ENCODE measurements around the gene RAB31.

Gene RAB31

DNA sequence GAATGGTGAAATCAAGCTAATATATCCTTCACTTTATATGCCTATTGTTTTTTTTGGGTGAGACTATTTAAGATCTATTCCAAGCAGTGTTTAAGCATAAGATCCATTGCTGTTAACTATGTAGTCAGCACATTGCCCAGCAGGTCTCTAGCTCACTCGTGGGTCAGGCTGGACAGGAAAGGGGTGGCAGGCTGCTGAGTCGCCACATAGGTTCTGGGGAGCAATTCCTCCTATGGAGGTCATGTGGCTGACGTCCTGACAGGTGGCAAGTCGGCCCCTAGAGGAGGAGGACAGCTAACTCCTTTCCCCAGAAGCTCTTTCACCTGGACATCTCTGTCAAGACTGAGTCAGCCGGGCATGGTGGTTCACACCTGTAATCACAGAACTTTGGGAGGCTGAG, 13.9 kb upstream of the RAB31 start:
- no peak for DNase-seq

DNA sequence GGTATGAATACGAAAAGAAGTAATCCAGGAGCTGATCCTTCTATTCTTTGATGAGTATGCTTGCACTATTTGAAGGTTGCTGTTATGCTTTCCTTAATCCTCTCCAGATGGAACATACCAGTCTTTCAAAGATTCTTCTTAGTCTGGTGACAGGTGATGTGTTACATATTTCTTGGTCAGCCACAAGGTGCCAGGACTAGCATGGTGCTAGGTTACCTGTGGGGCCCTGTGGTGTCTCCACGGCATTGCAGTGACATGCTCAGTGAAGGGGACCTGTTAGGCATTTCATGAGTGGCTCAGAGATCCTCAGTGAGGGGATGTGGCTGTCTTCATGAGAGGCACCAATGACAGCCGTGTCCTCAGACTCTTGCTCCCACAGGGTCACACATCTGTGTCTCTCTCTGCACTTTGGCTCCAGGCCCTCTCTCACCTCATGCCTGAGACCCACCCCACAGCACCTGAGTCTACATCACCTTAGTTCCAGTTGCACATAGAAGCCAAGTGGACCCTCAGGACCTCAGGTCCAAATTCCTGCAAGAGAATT, 13.1 kb upstream of the RAB31 start:
- no peak for DNase-seq

DNA sequence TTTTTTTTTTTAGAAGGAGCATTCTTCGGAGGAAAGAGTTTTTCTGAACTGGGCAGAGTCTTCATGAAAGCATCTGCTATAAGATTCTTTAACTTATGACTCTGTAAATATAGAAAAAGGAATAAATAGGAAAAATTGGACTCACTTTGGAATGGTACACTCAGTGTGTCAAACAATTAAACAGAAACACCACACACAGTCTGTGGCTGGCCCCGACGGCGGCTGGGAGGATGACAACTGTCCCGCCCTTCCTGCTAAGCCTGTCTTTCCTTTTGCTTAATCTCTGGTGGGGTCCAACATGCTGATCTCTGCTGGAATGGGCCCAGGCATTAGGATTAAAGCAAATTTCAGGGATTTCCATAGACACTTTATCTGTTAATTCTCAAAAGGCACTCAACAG, 12.5 kb upstream of the RAB31 start:
- DNase-seq: no peak

DNA sequence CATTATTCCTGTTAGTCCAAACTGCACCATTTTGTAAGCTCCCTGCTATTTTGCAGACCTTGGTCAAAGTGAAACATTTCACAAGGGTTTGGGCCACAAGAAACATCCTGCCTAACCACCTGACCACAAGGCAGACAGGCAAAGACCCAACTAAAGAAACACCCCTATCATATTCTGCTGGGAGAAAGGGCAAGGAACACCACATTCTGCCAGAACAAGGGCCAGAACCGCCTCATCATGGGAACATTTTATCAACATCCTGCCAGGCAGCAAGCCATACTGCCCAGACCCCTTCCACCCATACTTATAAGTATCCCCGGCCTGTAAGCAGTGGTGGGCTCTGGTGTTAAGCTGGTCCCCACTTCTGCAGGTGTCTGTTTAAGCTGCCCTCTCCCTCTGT, 12.0 kb upstream of the RAB31 start:
- no peak for DNase-seq

DNA sequence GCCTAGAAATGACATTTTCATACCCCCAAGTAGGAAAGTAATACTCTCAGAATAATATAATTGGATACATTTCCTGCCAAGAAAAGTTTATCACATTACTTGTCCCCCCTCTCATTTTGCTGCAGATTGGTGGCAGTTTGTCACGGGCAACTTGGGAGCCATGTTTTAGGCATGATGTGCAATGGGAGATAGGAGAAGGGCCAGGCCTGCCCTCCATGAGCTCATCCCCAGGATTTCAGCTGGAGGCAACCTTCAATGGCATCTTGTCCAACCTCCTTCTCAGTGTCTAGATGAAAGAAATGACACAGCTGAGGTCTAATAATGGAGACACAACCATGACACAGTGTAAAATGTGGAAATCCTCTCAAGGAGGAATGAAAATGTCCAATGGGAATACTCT, 11.4 kb upstream of the RAB31 start:
- DNase-seq: no peak

DNA sequence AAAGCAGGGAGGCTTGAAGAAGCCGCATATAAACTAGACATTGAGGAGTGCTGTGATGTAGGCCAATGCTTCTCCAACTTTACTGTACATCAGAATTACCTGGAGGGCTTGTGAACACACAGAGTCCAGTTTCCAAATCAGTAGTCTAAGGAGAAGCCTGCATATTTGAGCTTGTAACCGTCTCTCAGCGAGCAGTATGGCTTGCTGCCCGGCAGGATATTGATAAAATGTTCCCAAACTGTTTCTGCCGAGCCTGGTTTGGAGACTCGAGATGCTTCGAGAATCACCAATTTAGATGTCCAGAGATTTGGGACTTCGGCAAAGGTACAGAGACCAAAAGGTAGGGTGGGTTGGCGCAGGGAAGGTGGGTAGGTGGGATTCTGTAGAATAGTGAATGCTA, 11.0 kb upstream of the RAB31 start:
- DNase-seq: no peak

DNA sequence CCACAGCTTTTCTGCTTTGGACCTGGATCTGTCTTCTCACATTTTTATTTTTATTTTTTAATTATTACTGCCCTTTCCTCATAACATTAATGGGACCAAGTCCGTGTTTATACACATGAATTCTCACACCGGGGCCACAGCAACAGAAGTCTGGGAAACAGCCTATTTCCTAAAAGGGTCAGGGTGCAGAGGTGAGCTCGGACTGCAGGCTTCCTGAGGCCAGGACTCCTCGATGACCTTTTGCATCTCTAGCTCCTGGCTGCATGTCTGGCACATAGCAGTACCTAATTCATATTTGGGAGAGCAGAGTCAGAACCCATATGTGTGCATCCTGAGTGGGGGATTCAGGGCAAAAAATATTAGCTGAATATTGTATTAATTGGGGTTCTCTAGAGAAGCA, 9.6 kb upstream of the RAB31 start:
- DNase-seq: no peak

DNA sequence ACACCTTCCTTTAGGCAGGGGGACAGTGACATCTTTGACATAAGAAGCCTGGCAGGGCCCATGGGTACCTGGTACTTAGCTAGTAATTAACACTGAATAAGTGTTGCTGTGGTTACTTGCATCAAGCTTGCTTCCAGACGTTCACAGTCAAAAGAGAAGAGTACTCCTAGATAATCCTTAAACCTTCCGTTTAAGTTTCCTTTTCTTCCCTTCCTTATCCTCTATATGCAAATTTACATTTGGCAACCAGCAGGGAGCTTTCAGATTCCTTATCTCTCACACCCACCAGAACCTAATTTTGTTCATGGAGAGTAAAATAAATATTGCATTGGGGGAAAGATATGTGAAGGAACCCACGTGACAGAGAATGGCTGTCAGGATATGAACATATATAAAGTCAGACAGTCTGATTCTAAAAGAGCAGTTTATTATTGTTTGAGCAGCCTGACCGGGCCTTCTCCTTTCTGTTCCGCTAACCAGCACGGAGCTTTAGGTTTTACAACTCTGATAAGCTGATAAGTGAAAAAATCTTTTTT, 7.8 kb upstream of the RAB31 start:
- DNase-seq: no peak

DNA sequence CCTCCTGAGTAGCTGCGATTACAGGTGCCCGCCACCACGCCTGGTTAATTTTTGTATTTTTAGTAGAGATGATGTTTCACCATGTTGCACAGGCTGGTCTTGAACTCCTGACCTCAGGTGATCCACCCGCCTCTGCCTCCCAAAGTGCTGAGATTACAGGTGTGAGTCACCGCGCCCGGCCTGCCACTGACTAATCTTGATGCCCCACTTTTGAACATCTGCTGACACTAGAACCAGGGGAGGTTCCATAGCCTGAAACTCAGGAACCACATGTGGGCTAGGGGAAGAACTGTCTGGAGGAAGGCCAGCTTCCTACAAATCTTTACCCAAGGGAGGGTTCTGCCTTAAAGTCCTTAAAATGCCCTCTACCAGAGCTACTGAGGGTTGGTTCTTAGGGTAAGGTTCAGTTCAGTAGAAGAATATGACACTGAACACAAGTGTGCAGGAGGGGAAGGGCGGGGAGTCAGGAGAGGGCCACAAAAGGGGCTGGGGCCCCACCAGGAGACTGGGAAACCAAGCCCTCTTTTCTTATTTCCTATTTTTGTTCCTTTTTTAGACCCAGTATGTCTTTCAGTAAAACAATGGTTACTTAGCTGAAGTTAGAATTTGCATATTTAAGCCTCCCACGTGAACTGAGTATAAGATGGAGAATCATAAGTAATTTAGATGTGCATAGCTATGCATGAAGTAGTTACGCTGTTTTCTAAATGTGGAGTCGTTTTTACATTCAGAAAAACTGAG, 6.3 kb upstream of the RAB31 start:
- DNase-seq: peak; percentile 18

DNA sequence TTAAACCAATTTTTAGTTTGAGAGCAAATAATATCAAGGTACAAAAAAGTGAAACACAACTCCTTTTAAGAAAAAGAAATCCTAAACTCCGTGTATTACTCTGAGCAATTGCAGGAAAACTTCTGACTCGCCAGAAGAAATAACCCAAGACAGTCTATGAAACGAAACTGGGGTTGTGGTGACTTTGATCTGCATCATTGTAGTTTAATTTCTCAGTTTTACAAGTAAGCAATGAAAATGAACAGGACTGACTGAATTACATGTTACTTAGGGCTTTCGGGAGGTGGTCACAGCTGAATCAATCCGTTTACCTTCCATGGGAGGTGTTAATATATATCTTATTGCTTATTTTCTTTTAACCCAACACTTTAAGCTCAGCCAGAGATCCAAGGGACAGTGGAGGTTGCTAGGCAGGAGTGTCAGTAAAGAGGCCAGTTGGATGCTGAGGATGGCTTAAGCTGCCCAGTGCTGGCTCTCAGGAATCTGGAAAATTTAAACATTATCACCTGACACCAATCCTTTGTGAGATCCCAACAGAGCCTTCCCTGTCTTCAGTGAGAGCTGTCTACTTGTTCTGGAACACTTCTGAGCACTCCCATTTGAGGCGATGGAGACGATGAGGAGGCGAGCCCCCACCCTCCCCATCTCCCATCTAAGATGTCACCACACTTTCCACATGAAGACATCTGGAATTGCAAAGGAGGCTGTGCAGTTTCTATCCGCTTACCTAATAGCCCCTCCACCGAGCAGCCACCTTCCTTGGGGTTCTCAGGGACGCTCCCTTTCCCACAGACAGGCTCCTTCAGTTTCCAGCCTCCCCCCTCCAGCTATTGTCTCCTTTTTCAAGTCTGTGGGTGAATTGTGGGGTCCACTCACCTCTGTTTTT, 3.6 kb upstream of the RAB31 start:
- DNase-seq: no peak

DNA sequence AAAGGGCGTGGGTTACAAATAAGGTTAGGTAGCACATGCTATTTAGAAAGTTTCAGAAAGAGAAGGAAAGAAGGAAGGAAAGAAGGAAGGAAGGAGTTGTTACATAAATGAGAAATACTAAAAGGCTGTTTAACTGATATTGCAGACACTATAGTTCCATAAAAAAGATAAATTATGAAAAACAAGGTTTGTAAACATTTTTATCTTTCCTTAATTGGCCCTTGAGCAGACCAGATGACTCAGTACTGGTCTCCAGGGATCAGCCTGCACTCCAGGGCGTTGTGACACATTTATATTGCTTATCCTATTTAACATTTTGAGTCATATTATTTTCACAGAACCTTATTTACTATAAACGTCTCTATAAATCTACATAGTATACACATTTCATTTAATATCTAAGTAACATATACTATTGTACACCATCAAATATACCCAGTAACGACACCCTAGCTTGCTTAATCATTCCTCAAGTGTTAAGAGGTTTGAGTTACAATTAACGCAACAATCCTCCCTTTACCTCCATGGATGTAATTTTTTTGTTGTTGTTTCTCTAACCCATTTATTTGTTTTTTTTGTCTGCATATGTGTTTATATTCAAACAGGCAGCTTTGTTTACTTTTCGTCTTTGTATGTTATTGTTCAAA, 2.8 kb upstream of the RAB31 start:
- DNase-seq: no peak

DNA sequence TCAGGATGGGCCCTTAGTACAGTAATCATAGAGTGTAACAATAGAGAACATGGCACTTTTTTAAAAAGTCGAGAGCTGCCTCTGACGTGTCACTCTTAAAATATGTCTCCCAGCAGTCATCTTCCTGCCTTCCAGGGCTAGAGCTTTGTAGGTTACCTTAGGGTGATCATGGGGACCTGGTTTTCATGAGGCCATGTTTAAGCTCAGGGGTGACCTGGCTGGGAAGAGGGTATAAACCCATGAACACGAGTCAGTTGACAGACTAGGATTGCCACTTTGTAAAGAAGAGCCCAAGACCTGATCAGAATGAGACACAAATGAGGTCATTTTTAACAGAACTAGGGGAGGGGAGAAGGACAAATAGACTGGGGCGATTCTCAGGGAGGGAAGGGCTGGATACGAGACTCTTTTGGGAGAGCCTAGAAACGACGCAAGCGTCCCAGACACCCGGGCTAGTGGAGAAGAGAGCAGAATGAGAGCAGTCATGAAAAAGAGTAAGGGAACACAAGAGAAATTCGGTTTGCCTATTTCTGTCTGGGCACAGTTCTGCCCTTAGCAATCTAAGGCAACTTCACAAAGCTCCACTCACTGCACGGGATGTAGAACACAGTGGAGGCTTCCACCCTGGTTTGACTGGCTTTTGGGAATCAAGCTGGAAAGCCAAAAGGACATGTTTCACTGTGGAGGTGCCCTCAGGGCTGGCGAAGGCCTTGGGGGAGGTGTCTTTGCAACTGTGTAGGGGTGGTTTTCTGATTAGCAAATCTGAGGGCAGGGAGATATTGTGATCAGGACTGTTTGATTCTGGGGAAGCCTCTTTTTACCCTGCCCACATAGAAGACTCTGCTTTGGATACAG, 1.8 kb upstream of the RAB31 start:
- DNase-seq: no peak

DNA sequence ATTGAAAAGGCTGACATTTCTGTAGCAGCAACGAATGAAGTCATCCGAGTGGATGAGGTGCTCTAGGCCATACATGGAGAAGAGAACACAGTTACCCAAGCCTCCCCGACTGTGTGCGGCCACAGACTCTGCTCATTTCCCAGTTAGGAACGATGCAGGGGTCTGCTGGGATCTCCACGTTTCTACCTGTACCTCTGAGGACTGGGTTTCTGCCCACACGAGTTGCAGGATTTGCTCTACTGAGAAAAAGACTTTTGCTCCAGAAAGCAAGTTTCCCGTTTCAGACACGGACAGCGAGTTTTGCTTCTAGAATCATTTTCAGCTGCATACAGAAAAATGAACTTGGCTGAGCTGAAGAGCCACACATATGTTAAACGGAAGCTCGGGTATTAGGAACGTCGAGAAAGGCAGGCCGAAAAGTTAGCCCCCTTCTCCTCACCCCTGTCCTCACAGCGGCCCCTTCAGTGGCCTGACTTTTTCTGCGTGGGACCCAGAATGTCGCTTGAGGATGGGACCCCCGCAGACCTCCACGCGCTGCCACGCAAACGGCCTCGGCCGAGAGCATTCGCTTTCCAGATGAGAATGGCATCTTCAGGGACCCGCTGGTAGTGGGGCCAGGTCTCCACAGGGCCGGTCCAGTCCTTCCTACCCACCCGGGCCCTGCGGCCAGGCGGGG, 582 bp upstream of the RAB31 start:
- DNase-seq: no peak

DNA sequence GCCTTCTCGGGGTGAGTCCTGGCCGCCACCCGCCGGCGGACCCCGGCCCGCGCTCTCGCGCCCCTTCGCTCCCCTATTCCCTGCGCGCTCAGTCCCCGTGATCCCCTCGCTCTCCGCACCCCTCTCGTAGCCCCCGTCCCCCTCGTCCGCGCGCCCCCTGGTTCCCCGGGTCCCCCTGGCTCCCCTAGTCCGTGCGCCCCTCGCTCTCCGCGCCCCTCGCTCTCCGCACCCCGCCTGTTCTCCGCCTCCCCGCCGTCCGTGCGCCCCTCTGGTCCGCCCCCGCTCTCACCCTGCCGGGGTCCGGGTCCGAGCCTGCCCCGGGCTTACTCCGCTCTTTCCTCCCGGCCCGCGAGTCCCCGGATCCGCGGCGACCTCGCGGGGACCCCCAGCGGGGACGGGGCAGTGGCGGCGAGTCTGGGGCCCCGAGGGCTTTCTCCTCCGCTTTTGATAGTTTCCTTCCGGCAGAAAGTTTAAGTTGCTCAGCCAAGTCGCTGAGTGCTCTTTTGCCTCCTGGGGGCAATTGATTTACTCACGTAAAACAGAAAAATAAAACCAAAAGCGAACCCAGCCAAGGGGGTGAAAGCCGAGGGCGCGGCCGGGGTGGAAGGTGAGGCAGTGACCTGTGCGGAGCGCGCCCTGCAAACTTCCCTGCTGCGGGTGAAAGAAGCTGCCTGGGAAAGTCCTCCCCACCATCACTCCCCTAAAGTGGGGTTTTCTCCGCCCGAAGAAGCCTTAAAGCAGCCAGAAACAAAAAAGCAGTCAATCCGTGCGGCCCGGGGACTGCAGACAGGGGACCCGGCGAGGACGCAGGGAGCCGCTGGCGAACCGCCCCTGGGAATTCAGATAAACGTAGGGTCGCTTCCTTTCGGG, 568 bp downstream of the RAB31 start:
- DNase-seq: peak; percentile 12

DNA sequence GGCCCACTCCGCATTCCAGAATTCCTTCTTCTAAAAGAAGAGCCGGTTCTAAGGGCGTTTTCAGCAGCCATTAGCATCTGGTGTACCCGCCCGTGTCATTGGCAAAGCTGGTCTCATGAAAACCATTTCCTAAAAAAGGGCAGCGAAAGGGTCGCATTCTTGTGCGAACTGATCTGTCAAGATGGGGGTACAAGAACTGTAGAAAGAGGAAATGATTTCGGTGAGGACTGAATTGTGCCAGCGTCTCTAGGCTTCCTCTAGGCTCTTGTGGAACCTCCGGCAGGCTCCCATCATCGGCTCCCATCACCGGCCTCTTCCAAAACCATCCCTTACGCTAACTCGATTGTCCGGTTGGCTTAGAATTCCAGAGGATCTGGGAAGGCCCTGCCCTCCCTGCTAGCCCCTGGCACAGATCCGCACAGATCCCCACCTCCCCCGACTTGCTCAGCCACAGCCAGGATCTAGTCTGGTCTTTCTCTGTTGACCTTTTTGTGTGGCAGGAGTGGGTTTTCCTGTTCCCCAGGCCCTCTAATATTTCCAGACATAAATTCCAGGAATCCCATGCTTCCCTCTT, 1.3 kb downstream of the RAB31 start:
- no peak for DNase-seq

DNA sequence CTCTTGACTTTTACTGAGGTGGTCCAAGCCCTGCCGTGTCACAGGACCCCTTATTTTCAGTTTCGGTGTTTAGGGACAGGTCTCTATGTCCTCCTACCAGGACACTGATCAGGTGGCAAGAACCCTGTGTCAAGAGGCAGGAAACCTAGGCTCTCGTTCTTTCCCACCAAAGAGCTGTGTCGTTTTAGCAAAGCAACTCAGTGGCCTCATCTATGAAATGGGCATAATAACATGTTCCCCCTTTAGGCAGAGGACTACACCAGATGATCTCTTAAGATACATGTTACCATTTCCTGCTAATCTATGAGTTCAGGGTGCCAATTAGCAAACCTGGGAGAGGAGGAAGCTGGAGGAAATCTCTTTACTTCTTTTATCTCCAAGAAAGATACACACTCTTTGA, 1.9 kb downstream of the RAB31 start:
- no peak for DNase-seq

DNA sequence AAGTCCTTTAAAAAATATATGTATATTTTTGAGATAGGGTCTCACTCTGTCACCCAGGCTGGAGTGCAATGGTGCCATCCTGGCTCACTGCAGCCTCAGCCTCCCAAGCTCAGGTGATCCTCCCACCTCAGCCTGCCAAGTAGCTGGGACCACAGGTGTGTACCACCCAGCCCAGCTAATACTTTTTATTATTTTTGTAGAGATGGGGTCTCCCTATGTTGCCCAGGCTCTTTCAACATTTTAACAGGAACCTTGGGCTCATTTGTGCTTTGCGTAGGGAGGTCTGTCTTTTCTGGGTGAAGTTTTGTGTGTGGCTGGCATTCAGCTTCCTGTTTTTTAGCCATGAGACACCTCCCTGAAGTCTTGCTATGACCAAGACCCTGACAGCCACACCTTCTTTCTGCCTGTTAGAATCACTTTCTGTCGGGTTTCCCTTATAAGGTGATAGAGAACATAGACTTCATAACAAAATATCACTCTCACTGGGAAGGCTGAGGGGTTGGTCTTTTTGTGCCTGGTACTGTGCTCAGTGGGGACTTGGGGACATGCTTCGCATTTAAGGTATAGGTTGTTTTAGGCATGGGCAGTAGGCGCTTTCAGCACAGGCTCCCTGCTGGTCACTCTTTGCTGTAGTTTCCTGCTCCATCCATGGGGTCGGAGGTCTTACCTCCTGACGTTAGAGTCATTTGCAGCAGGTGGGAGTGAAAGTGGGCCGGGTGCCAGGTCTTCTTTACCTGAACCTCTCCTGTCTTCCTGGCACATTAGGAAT, 3.4 kb downstream of the RAB31 start:
- peak; percentile 59 for DNase-seq

DNA sequence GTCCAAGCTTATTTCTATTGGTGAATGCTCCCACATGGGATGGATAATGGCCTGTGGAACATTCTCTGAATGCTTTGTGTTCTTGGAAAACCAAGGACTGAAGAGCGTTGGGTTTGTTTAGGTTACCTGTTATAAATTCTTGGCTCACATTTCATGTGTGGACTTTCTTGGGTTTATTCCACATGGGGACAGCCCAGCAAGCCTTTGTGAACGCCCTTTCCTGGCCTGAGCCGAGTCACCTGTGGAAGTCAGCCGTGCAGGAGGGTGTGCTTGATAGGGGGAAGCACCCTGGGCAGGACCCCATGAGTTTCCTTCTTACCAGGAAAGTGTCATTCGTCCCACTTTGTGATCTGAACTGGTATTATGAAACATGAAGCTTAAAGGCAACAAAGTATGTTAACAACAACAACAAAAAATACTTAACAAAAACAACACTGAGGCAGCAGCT, 4.1 kb downstream of the RAB31 start:
- no peak for DNase-seq

DNA sequence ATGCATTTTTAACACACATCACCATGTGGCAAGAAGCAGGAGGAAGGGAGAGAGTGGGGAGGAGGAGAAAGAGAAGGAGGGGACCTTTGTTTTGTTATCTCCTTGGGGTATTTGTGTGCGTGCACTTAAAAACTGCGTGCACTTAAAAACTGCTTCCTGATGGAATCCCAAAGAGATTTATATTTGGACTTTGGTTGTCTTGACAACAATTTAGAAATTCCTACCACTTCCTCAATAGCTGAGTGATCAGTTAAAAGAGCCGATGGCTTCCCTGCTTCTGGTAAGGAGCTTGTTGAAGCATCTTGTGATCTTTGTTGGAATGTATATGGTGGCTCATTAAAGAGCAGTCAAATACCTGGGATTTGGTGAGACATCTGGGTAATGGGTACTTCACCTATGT, 4.5 kb downstream of the RAB31 start:
- no peak for DNase-seq
